Loucy (cell line): ENCODE measurements around the gene VPS54.

Experiments used
- H2AFZ ChIP-seq: fragments of 200-600 bp; sonication (generic); 2 replicates; pipeline ENCODE4 v1.6.0; 2016; ENCODE audit warnings: antibody characterized with exemption, mild to moderate bottlenecking, low read length, moderate library complexity
- H3F3A ChIP-seq: fragments of 200-600 bp; 2 replicates; pipeline ENCODE4 v1.6.0; 2016; ENCODE audit warnings: antibody characterized with exemption, low read depth, mild to moderate bottlenecking
- H3K27me3 ChIP-seq: fragments of 200-600 bp; sonication (generic); 2 replicates; pipeline ENCODE4 v1.6.1; 2014; ENCODE audit warnings: low read length, mild to moderate bottlenecking; ENCODE audit not compliant: insufficient read depth, poor library complexity, severe bottlenecking
- H3K36me3 ChIP-seq: fragments of 200-600 bp; sonication (generic); 2 replicates; pipeline ENCODE4 v1.6.1; 2016; ENCODE audit warnings: low read length; ENCODE audit not compliant: insufficient read depth
- H3K4me1 ChIP-seq: fragments of 200-600 bp; sonication (generic); 2 replicates; pipeline ENCODE4 v1.5.1; 2014; ENCODE audit warnings: low read length, mild to moderate bottlenecking; ENCODE audit not compliant: insufficient read depth, poor library complexity, severe bottlenecking
- H3K4me2 ChIP-seq: fragments of 200-600 bp; sonication (generic); 2 replicates; pipeline ENCODE4 v1.6.0; 2014; ENCODE audit warnings: antibody characterized with exemption, low read length, low read depth, mild to moderate bottlenecking; ENCODE audit not compliant: poor library complexity, severe bottlenecking
- H3K4me3 ChIP-seq: fragments of 200-600 bp; sonication (generic); 2 replicates; pipeline ENCODE4 v1.5.1; 2014; ENCODE audit warnings: low read length, mild to moderate bottlenecking, mixed read lengths; ENCODE audit not compliant: poor library complexity, severe bottlenecking
- H3K79me2 ChIP-seq: fragments of 200-600 bp; sonication (generic); 2 replicates; pipeline ENCODE4 v1.6.1; 2014; ENCODE audit warnings: low read length; ENCODE audit not compliant: insufficient read depth
- H3K9ac ChIP-seq: fragments of 200-600 bp; sonication (generic); 2 replicates; pipeline ENCODE4 v1.6.0; 2014; ENCODE audit warnings: mild to moderate bottlenecking, low read depth, low read length, moderate library complexity; ENCODE audit not compliant: poor library complexity, severe bottlenecking
- H3K9me2 ChIP-seq: fragments of 200-600 bp; sonication (generic); replicated peaks from 2 replicates; pipeline ENCODE4 v1.6.1; 2016; ENCODE audit warnings: low read depth, low read length, mixed read lengths
- H3K9me3 ChIP-seq: fragments of 200-600 bp; sonication (generic); 2 replicates; pipeline ENCODE4 v1.6.1; 2014; ENCODE audit warnings: mild to moderate bottlenecking, antibody characterized with exemption, low read length, low read depth; ENCODE audit not compliant: insufficient read depth
- H4K20me1 ChIP-seq: fragments of 200-600 bp; sonication (generic); 2 replicates; pipeline ENCODE4 v1.6.0; 2014; ENCODE audit warnings: antibody characterized with exemption, low read length, mild to moderate bottlenecking; ENCODE audit not compliant: insufficient read depth, poor library complexity, severe bottlenecking
- CTCF ChIP-seq: fragments of 200-600 bp; sonication (generic); conservative IDR thresholded peaks from 2 replicates; pipeline ENCODE4 v1.5.1; 2014; ENCODE audit warnings: mild to moderate bottlenecking, antibody characterized with exemption, low read length
- EZH2phosphoT487 ChIP-seq: fragments of 200-600 bp; IDR thresholded peaks from 2 replicates; pipeline ENCODE4 v1.6.1; 2018; ENCODE audit warnings: antibody characterized with exemption, mild to moderate bottlenecking, moderate library complexity, borderline replicate concordance

VPS54 gene

GRCh38 chr2:64052463-64053241, 33.4 kb upstream of the VPS54 start:
- no peaks in the 10 kb centered on the region for H3K9me2 ChIP-seq
- no peaks in the 10 kb centered on the region for H3F3A ChIP-seq
- no peaks in the 10 kb centered on the region for H3K79me2 ChIP-seq
- peaks cover 6% of the 10 kb centered on the region for H3K4me1 ChIP-seq
- H4K20me1 ChIP-seq, result no peaks in the 10 kb centered on the region
- no peaks in the 10 kb centered on the region for H3K36me3 ChIP-seq
- no peak overlapping the region for H2AFZ ChIP-seq
- no peak overlapping the region for H3K4me2 ChIP-seq
- H3K4me3 ChIP-seq, result no peak overlapping the region
- no peak for TF ChIP-seq CTCF
- TF ChIP-seq EZH2phosphoT487, result no peak
- no peaks in the 10 kb centered on the region for H3K9me3 ChIP-seq
- no peak overlapping the region for H3K9ac ChIP-seq
- no peaks in the 10 kb centered on the region for H3K27me3 ChIP-seq

GRCh38 chr2:64049633-64050220, 30.5 kb upstream of the VPS54 start:
- H3K4me1 ChIP-seq, result peaks cover 6% of the 10 kb centered on the region
- no peaks in the 10 kb centered on the region for H3F3A ChIP-seq
- H3K27me3 ChIP-seq, result no peaks in the 10 kb centered on the region
- H3K36me3 ChIP-seq, result no peaks in the 10 kb centered on the region
- no peaks in the 10 kb centered on the region for H4K20me1 ChIP-seq
- no peaks in the 10 kb centered on the region for H3K79me2 ChIP-seq
- H3K9me2 ChIP-seq, result no peaks in the 10 kb centered on the region
- TF ChIP-seq EZH2phosphoT487 (no peak), CTCF (peak; percentile 96)
- no peak overlapping the region for H3K9ac ChIP-seq
- no peaks in the 10 kb centered on the region for H3K9me3 ChIP-seq
- peak overlapping the region; percentile 77 for H2AFZ ChIP-seq
- H3K4me2 ChIP-seq, result no peak overlapping the region
- no peak overlapping the region for H3K4me3 ChIP-seq

- no peak overlapping the region for H3K9ac ChIP-seq
- H3K79me2 ChIP-seq, result no peaks in the 10 kb centered on the region
- no peaks in the 10 kb centered on the region for H3K4me1 ChIP-seq
- no peak overlapping the region for H3K4me2 ChIP-seq
- H3K27me3 ChIP-seq, result no peaks in the 10 kb centered on the region
- no peaks in the 10 kb centered on the region for H3K9me2 ChIP-seq
- no peaks in the 10 kb centered on the region for H3K9me3 ChIP-seq
- H4K20me1 ChIP-seq, result no peaks in the 10 kb centered on the region
- no peak overlapping the region for H2AFZ ChIP-seq
- no peaks in the 10 kb centered on the region for H3F3A ChIP-seq
- H3K4me3 ChIP-seq, result no peak overlapping the region
- TF ChIP-seq CTCF, result no peak
- no peak for TF ChIP-seq EZH2phosphoT487
- H3K36me3 ChIP-seq, result no peaks in the 10 kb centered on the region
Measured at GRCh38 chr2:64045938-64046337, 26.7 kb upstream of the VPS54 start.
